HepG2 (cell line): Measurements from ENCODE around the gene SLC4A5. TPM values are rescaled to one million over a fixed set of nuclear protein-coding genes. Genes with fewer than 3 reads are reported as not detected.
A peak's percentile ranks its signal among the peaks of the same experiment; 100 is the strongest.

Source experiments
- ARHGAP35 ChIP-seq: sonication (generic); formaldehyde crosslinking; IDR thresholded peaks from 2 replicates; pipeline ENCODE4 v1.9.0; 2022; ENCODE audit warnings: mild to moderate bottlenecking, inconsistent platforms, moderate library complexity, missing genetic modification reagents, borderline replicate concordance
- ISX ChIP-seq: sonication (generic); formaldehyde crosslinking; conservative IDR thresholded peaks from 2 replicates; pipeline ENCODE4 v1.5.0; 2020; ENCODE audit warnings: missing genetic modification reagents
- KLF12 ChIP-seq: sonication (generic); formaldehyde crosslinking; IDR thresholded peaks from 2 replicates; pipeline ENCODE4 v1.4.0; 2020; ENCODE audit warnings: missing genetic modification reagents, borderline replicate concordance
- MAFG ChIP-seq: sonication (generic); formaldehyde crosslinking; IDR thresholded peaks from 2 replicates; pipeline ENCODE4 v1.5.1; 2020; ENCODE audit warnings: mild to moderate bottlenecking, missing genetic modification reagents
- MED1 ChIP-seq: sonication (generic); formaldehyde crosslinking; IDR thresholded peaks from 2 replicates; pipeline ENCODE4 v1.4.0; 2020; ENCODE audit warnings: missing genetic modification reagents
- NCOA1 ChIP-seq: sonication (generic); formaldehyde crosslinking; IDR thresholded peaks from 2 replicates; pipeline ENCODE4 v1.9.0; 2021; ENCODE audit warnings: missing genetic modification reagents
- NCOA5 ChIP-seq: sonication (generic); formaldehyde crosslinking; IDR thresholded peaks from 2 replicates; pipeline ENCODE4 v1.4.0; 2020; ENCODE audit warnings: missing genetic modification reagents
- RFX1 ChIP-seq: fragments of 450-650 bp; IDR thresholded peaks from 2 replicates; pipeline ENCODE4 v1.6.1; 2017
- SALL1 ChIP-seq: sonication (generic); formaldehyde crosslinking; IDR thresholded peaks from 2 replicates; pipeline ENCODE4 v1.8.0; 2022; ENCODE audit warnings: mild to moderate bottlenecking, missing genetic modification reagents
- SAP130 ChIP-seq: IDR thresholded peaks from 2 replicates; pipeline ENCODE4 v1.6.1; 2016; ENCODE audit warnings: low read depth
- SRF ChIP-seq: IDR thresholded peaks from 2 replicates; pipeline ENCODE4 v1.6.1; 2011; ENCODE audit warnings: mild to moderate bottlenecking, low read depth, low read length, moderate library complexity
- YY1 ChIP-seq: IDR thresholded peaks from 2 replicates; pipeline ENCODE4 v1.6.1; 2011; ENCODE audit warnings: low read length, low read depth, moderate library complexity, mild to moderate bottlenecking; ENCODE audit not compliant: insufficient read depth, insufficient replicate concordance
- ZBTB42 ChIP-seq: sonication (generic); formaldehyde crosslinking; IDR thresholded peaks from 2 replicates; pipeline ENCODE4 v1.5.0; 2020; ENCODE audit warnings: mild to moderate bottlenecking, missing genetic modification reagents
- ZBTB7B ChIP-seq: sonication (generic); formaldehyde crosslinking; IDR thresholded peaks from 2 replicates; pipeline ENCODE4 v1.4.0; 2020; ENCODE audit warnings: missing genetic modification reagents
- ZFP36L1 ChIP-seq: sonication (generic); formaldehyde crosslinking; IDR thresholded peaks from 2 replicates; pipeline ENCODE4 v1.8.0; 2022; ENCODE audit warnings: mild to moderate bottlenecking, missing genetic modification reagents, moderate library complexity
- ZIK1 ChIP-seq: sonication (generic); formaldehyde crosslinking; IDR thresholded peaks from 2 replicates; pipeline ENCODE4 v1.5.0; 2020; ENCODE audit warnings: mild to moderate bottlenecking, low read depth, missing genetic modification reagents, borderline replicate concordance
- ZNF34 ChIP-seq: sonication (generic); formaldehyde crosslinking; IDR thresholded peaks from 2 replicates; pipeline ENCODE4 v1.4.0; 2020; ENCODE audit warnings: mild to moderate bottlenecking, missing genetic modification reagents, borderline replicate concordance
- ZNF501 ChIP-seq: sonication (generic); formaldehyde crosslinking; IDR thresholded peaks from 2 replicates; pipeline ENCODE4 v1.5.1; 2020; ENCODE audit warnings: mild to moderate bottlenecking, moderate library complexity, missing genetic modification reagents
- ZNF670 ChIP-seq: sonication (generic); formaldehyde crosslinking; IDR thresholded peaks from 2 replicates; pipeline ENCODE4 v1.8.0; 2022; ENCODE audit warnings: mild to moderate bottlenecking, missing genetic modification reagents, borderline replicate concordance
- ZNF724P ChIP-seq: sonication (generic); formaldehyde crosslinking; IDR thresholded peaks from 2 replicates; pipeline ENCODE4 v1.8.0; 2022; ENCODE audit warnings: missing genetic modification reagents, borderline replicate concordance
- ZNF75D ChIP-seq: sonication (generic); formaldehyde crosslinking; IDR thresholded peaks from 2 replicates; pipeline ENCODE4 v1.8.1; 2023; ENCODE audit warnings: missing genetic modification reagents, mild to moderate bottlenecking, borderline replicate concordance
- polyA plus RNA-seq, 8 experiments: library from polyadenylated mRNA; depleted of rRNA in 3 of 8; stranded (reverse) in 7 of 8; unstranded in 1 of 8; fragments of >200 nt; fragmentation: Illumina TruSeq in 4 of 8; extraction: Trizol in 4 of 8; gene quantifications; 2 replicates each; pipeline versions ENCODE4 v1.2.1 to v1.2.3, GENCODE V29; 2011 to 2016; ENCODE audit warnings: low read depth in 4 of 8, missing spikeins in 1 of 8, mixed read lengths in 1 of 8; ENCODE audit not compliant: insufficient read depth in 1 of 8
- total RNA-seq, 5 experiments: library from RNA; depleted of rRNA; stranded (reverse); fragments of >200 nt; fragmentation: Illumina TruSeq; extraction: Trizol; gene quantifications; 2 replicates each; pipeline ENCODE4 v1.2.3, GENCODE V29; 2016; ENCODE audit warnings: low read depth in 1 of 5
- TF ChIP-seq, protein P1 (sequence below): sonication (generic); formaldehyde crosslinking; IDR thresholded peaks from 2 replicates; pipeline ENCODE4 v1.5.0; 2020; ENCODE audit warnings: mild to moderate bottlenecking, missing genetic modification reagents, borderline replicate concordance
- TF ChIP-seq, protein P2 (sequence below): sonication (generic); formaldehyde crosslinking; IDR thresholded peaks from 2 replicates; pipeline ENCODE4 v1.5.0; 2020; ENCODE audit warnings: mild to moderate bottlenecking, missing genetic modification reagents

SLC4A5 gene
- total and polyA plus RNA-seq, 2 of the 13 experiments (the other 11 are each of a cell fraction or from before 2014, with no cell fraction given), result 0.50 TPM; not detected in 1

DNA sequence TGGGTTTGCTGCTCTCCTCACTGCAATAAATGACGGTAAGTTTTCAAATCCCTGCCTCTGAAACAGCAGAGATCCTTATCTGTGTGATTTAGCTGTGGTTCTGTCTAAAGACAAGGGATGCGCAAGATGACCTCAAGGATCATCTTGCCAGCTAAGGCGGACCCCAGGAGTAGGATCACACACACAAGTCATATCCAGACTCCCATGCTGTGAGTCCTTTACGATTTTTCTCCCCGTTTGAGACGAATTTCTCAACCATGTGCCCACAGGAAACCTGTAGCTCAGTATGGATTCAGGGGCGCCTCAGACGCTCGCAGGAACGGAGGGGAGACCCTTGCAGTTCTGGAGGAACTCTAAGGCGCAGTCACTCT is 48.0 kb upstream of the SLC4A5 start (continued):
- TF ChIP-seq SRF, result no peak
- TF ChIP-seq, protein P1, sequence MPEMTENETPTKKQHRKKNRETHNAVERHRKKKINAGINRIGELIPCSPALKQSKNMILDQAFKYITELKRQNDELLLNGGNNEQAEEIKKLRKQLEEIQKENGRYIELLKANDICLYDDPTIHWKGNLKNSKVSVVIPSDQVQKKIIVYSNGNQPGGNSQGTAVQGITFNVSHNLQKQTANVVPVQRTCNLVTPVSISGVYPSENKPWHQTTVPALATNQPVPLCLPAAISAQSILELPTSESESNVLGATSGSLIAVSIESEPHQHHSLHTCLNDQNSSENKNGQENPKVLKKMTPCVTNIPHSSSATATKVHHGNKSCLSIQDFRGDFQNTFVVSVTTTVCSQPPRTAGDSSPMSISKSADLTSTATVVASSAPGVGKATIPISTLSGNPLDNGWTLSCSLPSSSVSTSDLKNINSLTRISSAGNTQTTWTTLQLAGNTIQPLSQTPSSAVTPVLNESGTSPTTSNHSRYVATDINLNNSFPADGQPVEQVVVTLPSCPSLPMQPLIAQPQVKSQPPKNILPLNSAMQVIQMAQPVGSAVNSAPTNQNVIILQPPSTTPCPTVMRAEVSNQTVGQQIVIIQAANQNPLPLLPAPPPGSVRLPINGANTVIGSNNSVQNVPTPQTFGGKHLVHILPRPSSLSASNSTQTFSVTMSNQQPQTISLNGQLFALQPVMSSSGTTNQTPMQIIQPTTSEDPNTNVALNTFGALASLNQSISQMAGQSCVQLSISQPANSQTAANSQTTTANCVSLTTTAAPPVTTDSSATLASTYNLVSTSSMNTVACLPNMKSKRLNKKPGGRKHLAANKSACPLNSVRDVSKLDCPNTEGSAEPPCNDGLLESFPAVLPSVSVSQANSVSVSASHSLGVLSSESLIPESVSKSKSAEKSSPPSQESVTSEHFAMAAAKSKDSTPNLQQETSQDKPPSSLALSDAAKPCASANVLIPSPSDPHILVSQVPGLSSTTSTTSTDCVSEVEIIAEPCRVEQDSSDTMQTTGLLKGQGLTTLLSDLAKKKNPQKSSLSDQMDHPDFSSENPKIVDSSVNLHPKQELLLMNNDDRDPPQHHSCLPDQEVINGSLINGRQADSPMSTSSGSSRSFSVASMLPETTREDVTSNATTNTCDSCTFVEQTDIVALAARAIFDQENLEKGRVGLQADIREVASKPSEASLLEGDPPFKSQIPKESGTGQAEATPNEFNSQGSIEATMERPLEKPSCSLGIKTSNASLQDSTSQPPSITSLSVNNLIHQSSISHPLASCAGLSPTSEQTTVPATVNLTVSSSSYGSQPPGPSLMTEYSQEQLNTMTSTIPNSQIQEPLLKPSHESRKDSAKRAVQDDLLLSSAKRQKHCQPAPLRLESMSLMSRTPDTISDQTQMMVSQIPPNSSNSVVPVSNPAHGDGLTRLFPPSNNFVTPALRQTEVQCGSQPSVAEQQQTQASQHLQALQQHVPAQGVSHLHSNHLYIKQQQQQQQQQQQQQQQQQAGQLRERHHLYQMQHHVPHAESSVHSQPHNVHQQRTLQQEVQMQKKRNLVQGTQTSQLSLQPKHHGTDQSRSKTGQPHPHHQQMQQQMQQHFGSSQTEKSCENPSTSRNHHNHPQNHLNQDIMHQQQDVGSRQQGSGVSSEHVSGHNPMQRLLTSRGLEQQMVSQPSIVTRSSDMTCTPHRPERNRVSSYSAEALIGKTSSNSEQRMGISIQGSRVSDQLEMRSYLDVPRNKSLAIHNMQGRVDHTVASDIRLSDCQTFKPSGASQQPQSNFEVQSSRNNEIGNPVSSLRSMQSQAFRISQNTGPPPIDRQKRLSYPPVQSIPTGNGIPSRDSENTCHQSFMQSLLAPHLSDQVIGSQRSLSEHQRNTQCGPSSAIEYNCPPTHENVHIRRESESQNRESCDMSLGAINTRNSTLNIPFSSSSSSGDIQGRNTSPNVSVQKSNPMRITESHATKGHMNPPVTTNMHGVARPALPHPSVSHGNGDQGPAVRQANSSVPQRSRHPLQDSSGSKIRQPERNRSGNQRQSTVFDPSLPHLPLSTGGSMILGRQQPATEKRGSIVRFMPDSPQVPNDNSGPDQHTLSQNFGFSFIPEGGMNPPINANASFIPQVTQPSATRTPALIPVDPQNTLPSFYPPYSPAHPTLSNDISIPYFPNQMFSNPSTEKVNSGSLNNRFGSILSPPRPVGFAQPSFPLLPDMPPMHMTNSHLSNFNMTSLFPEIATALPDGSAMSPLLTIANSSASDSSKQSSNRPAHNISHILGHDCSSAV (CRISPR knock-in tag), result no peak
- TF ChIP-seq ZFP36L1, result no peak
- no peak for TF ChIP-seq YY1
- TF ChIP-seq ZNF34 (CRISPR knock-in tag), result no peak
- no peak for TF ChIP-seq RFX1
- TF ChIP-seq NCOA1 (CRISPR knock-in tag), result no peak
- no peak for TF ChIP-seq SALL1 (CRISPR knock-in tag)
- TF ChIP-seq ARHGAP35 (CRISPR knock-in tag), result no peak
- no peak; the same call in 1 of the 2 replicates for TF ChIP-seq ISX
- no peak for TF ChIP-seq ZNF670 (CRISPR knock-in tag)
- TF ChIP-seq ZNF724P (CRISPR knock-in tag), result no peak
- no peak for TF ChIP-seq MAFG (CRISPR knock-in tag)
- TF ChIP-seq, protein P2, sequence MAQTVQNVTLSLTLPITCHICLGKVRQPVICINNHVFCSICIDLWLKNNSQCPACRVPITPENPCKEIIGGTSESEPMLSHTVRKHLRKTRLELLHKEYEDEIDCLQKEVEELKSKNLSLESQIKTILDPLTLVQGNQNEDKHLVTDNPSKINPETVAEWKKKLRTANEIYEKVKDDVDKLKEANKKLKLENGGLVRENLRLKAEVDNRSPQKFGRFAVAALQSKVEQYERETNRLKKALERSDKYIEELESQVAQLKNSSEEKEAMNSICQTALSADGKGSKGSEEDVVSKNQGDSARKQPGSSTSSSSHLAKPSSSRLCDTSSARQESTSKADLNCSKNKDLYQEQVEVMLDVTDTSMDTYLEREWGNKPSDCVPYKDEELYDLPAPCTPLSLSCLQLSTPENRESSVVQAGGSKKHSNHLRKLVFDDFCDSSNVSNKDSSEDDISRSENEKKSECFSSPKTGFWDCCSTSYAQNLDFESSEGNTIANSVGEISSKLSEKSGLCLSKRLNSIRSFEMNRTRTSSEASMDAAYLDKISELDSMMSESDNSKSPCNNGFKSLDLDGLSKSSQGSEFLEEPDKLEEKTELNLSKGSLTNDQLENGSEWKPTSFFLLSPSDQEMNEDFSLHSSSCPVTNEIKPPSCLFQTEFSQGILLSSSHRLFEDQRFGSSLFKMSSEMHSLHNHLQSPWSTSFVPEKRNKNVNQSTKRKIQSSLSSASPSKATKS (CRISPR knock-in tag), result no peak
- TF ChIP-seq ZNF75D, result no peak
- no peak for TF ChIP-seq ZBTB7B (CRISPR knock-in tag)
- TF ChIP-seq SAP130 (CRISPR knock-in tag), result no peak
- TF ChIP-seq KLF12 (CRISPR knock-in tag), result no peak
- no peak for TF ChIP-seq ZIK1 (CRISPR knock-in tag)
- no peak for TF ChIP-seq ZBTB42 (CRISPR knock-in tag)
- TF ChIP-seq ZNF501 (CRISPR knock-in tag), result 0 out of 2 replicates have a peak, but pooled peaks have one; percentile 3
- no peak for TF ChIP-seq MED1 (CRISPR knock-in tag)
- TF ChIP-seq NCOA5 (CRISPR knock-in tag), result no peak
